Lung (tissue), 12 donors: ENCODE results near the gene DOCK10. TPM values are rescaled to one million over a fixed set of nuclear protein-coding genes. Genes with fewer than 3 reads are reported as not detected.

Experiments
- ATAC-seq: fragments of 200-7000 bp; cut with Tn5 transposase; one replicate; pipeline ENCODE4 v1.9.1; 2020; ENCODE audit warnings: moderate number of reproducible peaks; ENCODE audit not compliant: insufficient read depth, low FRiP score
- DNase-seq, 3 donors: peaks; one replicate each; pipeline ENCODE4 v3.0.0-alpha.2; 2013 to 2017
- H3K27ac ChIP-seq, 2 donors: one replicate each; pipeline ENCODE4 v1.5.1; 2013; ENCODE audit warnings: mild to moderate bottlenecking in 2 of 2, moderate library complexity in 2 of 2, control low read depth in 1 of 2, inconsistent platforms in 1 of 2, low read depth in 1 of 2, low read length in 1 of 2
- H3K27me3 ChIP-seq, 3 donors: one replicate each; pipeline ENCODE4 v1.5.1; 2013; ENCODE audit warnings: low read length in 2 of 3; ENCODE audit not compliant: control insufficient read depth in 3 of 3, insufficient read depth in 3 of 3
- H3K36me3 ChIP-seq, 4 donors: one replicate each; pipeline ENCODE4 v1.5.1; 2013; ENCODE audit warnings: low read length in 4 of 4, mild to moderate bottlenecking in 1 of 4, moderate library complexity in 1 of 4; ENCODE audit not compliant: control insufficient read depth in 4 of 4, insufficient read depth in 4 of 4
- H3K4me1 ChIP-seq, 5 donors: one replicate each; pipeline ENCODE4 v1.5.1; 2013; ENCODE audit warnings: low read length in 5 of 5, mild to moderate bottlenecking in 2 of 5, moderate library complexity in 1 of 5; ENCODE audit not compliant: control insufficient read depth in 5 of 5, insufficient read depth in 5 of 5
- H3K4me3 ChIP-seq: one replicate; pipeline ENCODE4 v1.5.1; 2013; ENCODE audit warnings: mild to moderate bottlenecking, control low read depth, moderate library complexity
- H3K9ac ChIP-seq, 2 donors: one replicate each; pipeline ENCODE4 v1.5.1; 2013; ENCODE audit warnings: low read length in 2 of 2, control low read depth in 1 of 2; ENCODE audit not compliant: insufficient read depth in 1 of 2
- H3K9me3 ChIP-seq, 4 donors: one replicate each; pipeline ENCODE4 v1.5.1; 2013; ENCODE audit warnings: low read length in 3 of 4, mild to moderate bottlenecking in 1 of 4, moderate library complexity in 1 of 4; ENCODE audit not compliant: control insufficient read depth in 4 of 4, insufficient read depth in 3 of 4
- CTCF ChIP-seq: IDR thresholded peaks from 2 replicates; pipeline ENCODE4 v1.5.1; 2012; ENCODE audit warnings: mild to moderate bottlenecking; ENCODE audit errors: control extremely low read depth, extremely low read depth
- WGBS, 2 donors: extraction: QIAGEN DNeasy Blood & Tissue Kit; methylation state at CpG; one replicate each; pipeline ENCODE4 v1.1.7; 2013; 5-methylcytosine and 5-hydroxymethylcytosine counted together
- polyA plus RNA-seq, 2 donors: library from polyadenylated mRNA; stranded (reverse); fragments of 200-250 nt; gene quantifications; one replicate each; pipeline ENCODE4 v1.2.1, GENCODE V29; 2013
- total RNA-seq, 2 donors: library from RNA; depleted of rRNA in 1 of 2; stranded (reverse); fragments of >200 nt in 1 of 2; gene quantifications; one replicate each; pipeline ENCODE4 v1.2.1, GENCODE V29; 2014 to 2021
- donor health status: control.
- donor health status: control.
- donor health status: Bipolar disorder and iron deficiency.
- donor health status: healthy.
- donor health status: DM: yes; HTN: yes; CAD: no.

DOCK10 gene
- total and polyA plus RNA-seq, 4 donors, result 3.1 to 39.8 (median 18.0) TPM

DNA sequence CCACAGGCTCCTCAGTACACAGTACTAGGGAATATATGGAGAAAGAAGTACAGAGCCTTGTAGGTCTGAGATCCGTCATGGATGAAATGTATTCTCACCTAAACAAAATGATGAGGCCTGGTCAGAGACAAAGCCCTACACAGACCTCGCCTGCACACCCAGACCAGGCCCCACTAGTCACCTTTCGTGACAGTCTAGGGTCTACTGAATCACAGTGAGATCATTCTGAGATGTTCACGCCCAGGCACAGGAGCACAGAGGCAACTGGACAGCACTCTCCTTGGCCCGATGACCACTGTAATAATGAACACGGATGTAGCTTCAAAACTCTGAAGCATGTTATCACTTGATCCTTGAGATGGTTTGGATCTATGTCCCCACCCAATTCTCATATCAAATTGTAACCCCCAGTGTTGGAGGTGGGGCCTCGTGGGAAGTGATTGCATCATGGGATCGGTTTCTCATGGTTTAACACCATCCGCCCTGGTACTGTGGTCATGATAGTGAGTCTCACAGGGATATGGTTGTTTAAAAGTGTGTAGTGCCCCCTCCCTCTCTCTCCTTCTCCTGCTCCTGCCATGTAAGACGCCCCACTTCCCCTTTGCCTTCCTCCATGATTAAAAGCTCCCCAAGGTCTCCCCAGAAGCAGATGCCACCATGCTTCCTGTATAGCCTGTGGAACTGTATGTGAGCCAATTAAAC, 15.1 kb downstream of the DOCK10 start:
- peaks cover 0 to 2% (median 0%) of the 10 kb centered on the region in 5 donors for H3K4me1 ChIP-seq
- H3K4me3 ChIP-seq, result no peak overlapping the region
- no peak for ATAC-seq
- H3K9ac ChIP-seq, result no peak overlapping the region
- DNase-seq, result no peak
- H3K9me3 ChIP-seq, result no peaks in the 10 kb centered on the region
- H3K36me3 ChIP-seq, result no peaks in the 10 kb centered on the region
- no peaks in the 10 kb centered on the region for H3K27me3 ChIP-seq
- no peak overlapping the region for H3K27ac ChIP-seq
- no peak for TF ChIP-seq CTCF
- WGBS, 2 donors, result 64 to 82% methylated on average over 10 of the region's 10 CpGs

DNA sequence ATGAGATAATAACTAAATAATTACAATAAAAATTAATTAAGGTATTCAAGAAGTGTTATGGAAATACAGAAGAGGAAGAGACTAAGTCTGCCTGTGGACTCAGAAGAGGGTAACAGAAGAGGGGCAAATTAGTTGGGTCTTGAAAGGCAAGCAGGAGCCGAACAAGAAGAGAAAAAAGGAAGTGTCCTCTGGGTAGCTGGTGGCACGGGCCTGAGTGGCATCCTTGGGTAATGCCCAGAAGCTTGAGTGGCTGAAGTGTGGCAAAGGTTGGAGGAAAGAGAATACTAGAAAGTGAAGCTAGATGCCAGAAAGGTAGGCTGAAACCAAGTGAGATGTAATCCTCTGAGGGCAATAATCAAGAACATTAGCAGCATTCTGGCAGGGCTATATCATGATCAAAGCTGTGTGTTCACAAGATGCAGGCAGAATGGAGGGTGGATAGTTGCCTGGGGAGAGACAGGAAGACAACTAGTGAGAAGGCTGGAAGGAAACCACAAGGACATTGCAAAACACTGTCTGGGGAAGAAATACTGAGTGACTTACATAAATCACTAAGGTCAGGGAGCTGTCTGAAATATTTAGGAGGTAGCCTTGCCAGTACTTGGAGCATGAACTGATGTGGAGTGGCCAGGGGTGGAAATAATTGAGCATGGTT, 16.2 kb downstream of the DOCK10 start:
- no peaks in the 10 kb centered on the region for H3K27me3 ChIP-seq
- ATAC-seq (peak; percentile 68), DNase-seq (no peak)
- H3K27ac ChIP-seq, result no peak overlapping the region
- H3K4me1 ChIP-seq, result peaks cover 0 to 2% (median 0%) of the 10 kb centered on the region in 5 donors
- no peak for TF ChIP-seq CTCF
- H3K4me3 ChIP-seq, result no peak overlapping the region
- H3K9ac ChIP-seq, result no peak overlapping the region
- 19 to 60% methylated on average over 2 of the region's 2 CpGs for WGBS, 2 donors
- H3K36me3 ChIP-seq, result no peaks in the 10 kb centered on the region
- H3K9me3 ChIP-seq, result no peaks in the 10 kb centered on the region

GRCh38 chr2:225022188-225022587, 20.1 kb downstream of the DOCK10 start:
- 48 to 69% methylated on average over 4 of the region's 4 CpGs for WGBS, 2 donors
- no peak for DNase-seq
- no peak for ATAC-seq
- Histone ChIP-seq H3K4me3 (no peak overlapping the region), H3K9me3 (no peaks in the 10 kb centered on the region), H3K27me3 (no peaks in the 10 kb centered on the region), H3K4me1 (peaks cover 0 to 2% (median 0%) of the 10 kb centered on the region in 5 donors), H3K27ac (no peak overlapping the region), H3K36me3 (no peaks in the 10 kb centered on the region), H3K9ac (no peak overlapping the region)
- TF ChIP-seq CTCF, result no peak
